HEK293 (cell line): ENCODE data around the gene EMC7.
A peak's percentile ranks its signal among the peaks of the same experiment; 100 is the strongest.
"Not testable (repeated sequence)": the region's sequence is repeated elsewhere in the genome, so short reads cannot be mapped to it uniquely, and the experiment has no call there.

Source experiments
- CTCF ChIA-PET: fragments of 350-600 bp; formaldehyde crosslinking; extraction: SDS; loops from one replicate; lab custom pipeline; 2021; ENCODE audit warnings: antibody characterized with exemption; lab: Yijun Ruan, JAX
- POLR2A ChIA-PET: fragments of 300-600 bp; formaldehyde crosslinking; extraction: SDS; loops from one replicate; lab custom pipeline; 2020; ENCODE audit warnings: antibody characterized with exemption, inconsistent platforms; lab: Yijun Ruan, JAX
- H3K27ac ChIP-seq: fragments of 200-500 bp; sonication (Bioruptor generic); 2 replicates; pipeline ENCODE4 v1.5.1; 2014; ENCODE audit warnings: low read depth, low read length, control low read depth, inconsistent platforms; ENCODE audit errors: extremely low read depth
- H3K36me3 ChIP-seq, 2 experiments: fragments of 200-500 bp in 1 of 2; sonication (Bioruptor generic) in 1 of 2; 1 replicate in 1 of 2; 2 replicates in 1 of 2; pipeline ENCODE4 v1.5.1; 2014 to 2017; ENCODE audit warnings: inconsistent platforms in 2 of 2, low read length in 2 of 2; ENCODE audit not compliant: control insufficient read depth in 2 of 2, insufficient read depth in 1 of 2
- H3K4me1 ChIP-seq: fragments of 200-500 bp; sonication (Bioruptor generic); 2 replicates; pipeline ENCODE4 v1.5.1; 2014; ENCODE audit warnings: mild to moderate bottlenecking, low read length, inconsistent platforms; ENCODE audit not compliant: control insufficient read depth, insufficient read depth
- H3K4me3 ChIP-seq: 2 replicates; pipeline ENCODE4 v1.5.1; 2011; ENCODE audit warnings: low read depth, mild to moderate bottlenecking, control low read depth, low read length, moderate library complexity
- H3K9me3 ChIP-seq: fragments of 200-500 bp; sonication (Bioruptor generic); 2 replicates; pipeline ENCODE4 v1.5.1; 2014; ENCODE audit warnings: low read depth, low read length, inconsistent platforms; ENCODE audit not compliant: control insufficient read depth, insufficient read depth
- BCL11B ChIP-seq: fragments of 450-650 bp; formaldehyde crosslinking; IDR thresholded peaks from 2 replicates; pipeline ENCODE4 v1.5.1; 2016; ENCODE audit warnings: low read depth, missing biosample characterization, missing genetic modification characterization
- BCL6B ChIP-seq: fragments of 450-650 bp; formaldehyde crosslinking; IDR thresholded peaks from 2 replicates; pipeline ENCODE4 v1.5.1; 2017; ENCODE audit warnings: missing biosample characterization, missing genetic modification characterization
- ELK4 ChIP-seq: IDR thresholded peaks from 2 replicates; pipeline ENCODE4 v1.6.1; 2011; ENCODE audit warnings: mild to moderate bottlenecking, low read depth, low read length, borderline replicate concordance
- GLIS2 ChIP-seq: fragments of 450-650 bp; formaldehyde crosslinking; IDR thresholded peaks from 2 replicates; pipeline ENCODE4 v1.5.1; 2016; ENCODE audit warnings: missing biosample characterization, missing genetic modification characterization
- HOXA7 ChIP-seq: sonication (generic); formaldehyde crosslinking; IDR thresholded peaks from 2 replicates; pipeline ENCODE4 v1.8.1; 2022; ENCODE audit warnings: missing genetic modification reagents, borderline replicate concordance
- HOXD13 ChIP-seq: sonication (generic); formaldehyde crosslinking; IDR thresholded peaks from 2 replicates; pipeline ENCODE4 v1.8.0; 2022; ENCODE audit warnings: missing genetic modification reagents, borderline replicate concordance
- KLF16 ChIP-seq: fragments of 450-650 bp; formaldehyde crosslinking; IDR thresholded peaks from 2 replicates; pipeline ENCODE4 v1.5.1; 2017; ENCODE audit warnings: missing biosample characterization, missing genetic modification characterization
- REPIN1 ChIP-seq: fragments of 450-650 bp; formaldehyde crosslinking; IDR thresholded peaks from 2 replicates; pipeline ENCODE4 v1.5.1; 2017; ENCODE audit warnings: missing biosample characterization, missing genetic modification characterization, low read depth
- SETDB1 ChIP-seq: IDR thresholded peaks from one replicate; pipeline ENCODE4 v1.6.1; 2017; ENCODE audit warnings: mild to moderate bottlenecking, low read length, moderate library complexity, mixed read lengths; ENCODE audit not compliant: insufficient read length
- WT1 ChIP-seq: fragments of 450-650 bp; formaldehyde crosslinking; IDR thresholded peaks from 2 replicates; pipeline ENCODE4 v1.5.1; 2016; ENCODE audit warnings: missing biosample characterization, missing genetic modification characterization
- ZNF138 ChIP-seq: fragments of 450-650 bp; formaldehyde crosslinking; IDR thresholded peaks from 2 replicates; pipeline ENCODE4 v1.5.1; 2016; ENCODE audit warnings: missing biosample characterization, missing genetic modification characterization, borderline replicate concordance
- ZNF146 ChIP-seq: fragments of 450-650 bp; formaldehyde crosslinking; IDR thresholded peaks from 2 replicates; pipeline ENCODE4 v1.5.1; 2016; ENCODE audit warnings: missing biosample characterization, missing genetic modification characterization
- ZNF211 ChIP-seq: fragments of 450-650 bp; formaldehyde crosslinking; IDR thresholded peaks from 2 replicates; pipeline ENCODE4 v1.5.1; 2016; ENCODE audit warnings: low read depth, missing biosample characterization, missing genetic modification characterization
- ZNF341 ChIP-seq: fragments of 450-650 bp; formaldehyde crosslinking; IDR thresholded peaks from 2 replicates; pipeline ENCODE4; 2016; ENCODE audit warnings: low read depth, missing biosample characterization, missing genetic modification characterization
- ZNF501 ChIP-seq: fragments of 450-650 bp; formaldehyde crosslinking; IDR thresholded peaks from 2 replicates; pipeline ENCODE4 v1.5.1; 2016; ENCODE audit warnings: missing biosample characterization, missing genetic modification characterization
- ZNF529 ChIP-seq: fragments of 450-650 bp; formaldehyde crosslinking; IDR thresholded peaks from 2 replicates; pipeline ENCODE4 v1.5.1; 2017; ENCODE audit warnings: missing genetic modification characterization, missing biosample characterization; ENCODE audit not compliant: insufficient replicate concordance
- ZNF658 ChIP-seq: fragments of 450-650 bp; formaldehyde crosslinking; IDR thresholded peaks from 2 replicates; pipeline ENCODE4; 2016; ENCODE audit warnings: missing biosample characterization, missing genetic modification characterization
- ZNF664 ChIP-seq: fragments of 450-650 bp; formaldehyde crosslinking; IDR thresholded peaks from 2 replicates; pipeline ENCODE4 v1.5.1; 2016; ENCODE audit warnings: missing biosample characterization, missing genetic modification characterization
- ZNF843 ChIP-seq: fragments of 450-650 bp; formaldehyde crosslinking; IDR thresholded peaks from 2 replicates; pipeline ENCODE4 v1.5.1; 2016; ENCODE audit warnings: missing biosample characterization, missing genetic modification characterization
- TF ChIP-seq, protein P1 (sequence below): fragments of 450-650 bp; formaldehyde crosslinking; IDR thresholded peaks from 2 replicates; pipeline ENCODE4 v1.5.1; 2017; ENCODE audit warnings: missing biosample characterization, missing genetic modification characterization
- TF ChIP-seq, protein P2 (sequence below): sonication (generic); formaldehyde crosslinking; IDR thresholded peaks from 2 replicates; pipeline ENCODE4 v1.8.1; 2022; ENCODE audit warnings: mild to moderate bottlenecking, moderate library complexity, missing genetic modification reagents
- TF ChIP-seq, protein P3 (sequence below): fragments of 450-650 bp; formaldehyde crosslinking; IDR thresholded peaks from 2 replicates; pipeline ENCODE4 v1.5.1; 2016; ENCODE audit warnings: missing biosample characterization, missing genetic modification characterization

EMC7 gene

GRCh38 chr15:34055868-34056595, 45.6 kb downstream of the EMC7 start (continued):
- TF ChIP-seq, protein P1, sequence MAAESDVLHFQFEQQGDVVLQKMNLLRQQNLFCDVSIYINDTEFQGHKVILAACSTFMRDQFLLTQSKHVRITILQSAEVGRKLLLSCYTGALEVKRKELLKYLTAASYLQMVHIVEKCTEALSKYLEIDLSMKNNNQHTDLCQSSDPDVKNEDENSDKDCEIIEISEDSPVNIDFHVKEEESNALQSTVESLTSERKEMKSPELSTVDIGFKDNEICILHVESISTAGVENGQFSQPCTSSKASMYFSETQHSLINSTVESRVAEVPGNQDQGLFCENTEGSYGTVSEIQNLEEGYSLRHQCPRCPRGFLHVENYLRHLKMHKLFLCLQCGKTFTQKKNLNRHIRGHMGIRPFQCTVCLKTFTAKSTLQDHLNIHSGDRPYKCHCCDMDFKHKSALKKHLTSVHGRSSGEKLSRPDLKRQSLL, result no peak
- TF ChIP-seq BCL6B (tag by site-specific recombination) (no peak), HOXD13 (CRISPR knock-in tag) (no peak)

DNA sequence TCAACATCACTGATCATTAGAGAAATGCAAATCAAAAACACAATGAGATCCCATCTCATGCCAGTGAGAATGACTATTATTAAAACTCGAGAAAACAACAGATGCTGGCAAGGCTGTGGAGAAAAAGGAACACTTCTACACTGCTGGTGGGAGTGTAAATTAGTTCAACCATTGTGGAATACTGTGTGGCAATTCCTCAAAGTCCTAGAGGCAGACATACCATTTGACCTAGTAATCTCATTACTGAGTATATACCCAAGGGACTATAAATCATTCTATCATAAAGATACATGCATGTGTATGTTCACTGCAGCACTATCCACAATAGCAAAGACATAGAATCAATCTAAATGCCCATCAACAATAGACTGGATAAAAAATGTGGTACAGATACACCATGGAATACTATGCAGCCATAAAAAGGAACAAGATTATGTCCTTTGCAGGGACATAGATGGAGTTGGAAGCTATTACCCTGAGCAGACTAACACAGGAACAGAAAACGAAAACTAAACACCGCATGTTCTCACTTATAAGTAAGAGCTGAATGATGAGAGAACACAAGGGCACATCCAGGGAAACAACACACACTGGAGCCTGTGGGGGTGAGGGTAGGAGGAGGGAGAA, 47.5 kb downstream of the EMC7 start:
- ChIA-PET CTCF (no interaction called here), POLR2A (no interaction called here)
- no peaks in the 10 kb centered on the region for H3K4me1 ChIP-seq
- H3K9me3 ChIP-seq, result no peaks in the 10 kb centered on the region
- H3K36me3 ChIP-seq, result no peaks in the 10 kb centered on the region
- no peak overlapping the region for H3K4me3 ChIP-seq
- no peak for TF ChIP-seq ZNF664 (tag by site-specific recombination)
- TF ChIP-seq ZNF843 (tag by site-specific recombination), result no peak
- no peak for TF ChIP-seq ZNF211 (tag by site-specific recombination)
- no peak for TF ChIP-seq REPIN1 (tag by site-specific recombination)
- TF ChIP-seq ZNF146 (tag by site-specific recombination), result peak; percentile 65
- no peak overlapping the region for H3K27ac ChIP-seq

GRCh38 chr15:34050385-34050784, 51.3 kb downstream of the EMC7 start:
- CTCF ChIA-PET, H3K9me3 ChIP-seq: not testable (repeated sequence)
- TF ChIP-seq SETDB1, result peak; percentile 67
- peak; percentile 89 for TF ChIP-seq ZNF529 (tag by site-specific recombination)
- TF ChIP-seq, all 188 proteins: peak for 2; not testable (repeated sequence) for 186
- POLR2A ChIA-PET, H3K4me1 ChIP-seq, H3K27ac ChIP-seq, H3K4me3 ChIP-seq, H3K36me3 ChIP-seq: not testable (repeated sequence)

DNA sequence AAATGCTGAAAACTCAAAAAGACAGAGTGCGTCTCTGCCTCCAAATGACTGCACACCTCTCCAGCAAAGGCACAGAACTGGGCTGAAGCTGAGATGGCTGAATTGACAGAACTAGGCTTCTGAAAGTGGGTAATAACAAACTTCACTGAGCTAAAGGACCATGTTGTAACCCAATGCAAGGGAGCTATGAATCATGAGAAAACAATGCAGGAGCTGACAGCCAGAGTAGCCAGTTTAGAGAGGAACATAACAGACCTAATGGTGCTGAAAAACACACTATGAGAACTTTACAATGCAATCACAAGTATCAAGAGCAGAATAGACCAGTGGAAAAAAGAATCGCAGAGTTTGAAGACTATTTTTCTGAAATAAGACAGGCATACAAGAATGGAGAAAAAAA, 52.5 kb downstream of the EMC7 start:
- H3K27ac ChIP-seq, result no peak overlapping the region
- H3K4me1 ChIP-seq, result no peaks in the 10 kb centered on the region
- no peaks in the 10 kb centered on the region for H3K36me3 ChIP-seq
- no peak overlapping the region for H3K4me3 ChIP-seq
- ChIA-PET POLR2A (no interaction called here), CTCF (no interaction called here)
- H3K9me3 ChIP-seq, result no peaks in the 10 kb centered on the region
- TF ChIP-seq ZNF658 (no peak), ZNF664 (tag by site-specific recombination) (no peak), HOXA7 (CRISPR knock-in tag) (no peak), GLIS2 (no peak), KLF16 (tag by site-specific recombination) (no peak), ZNF138 (tag by site-specific recombination) (no peak), WT1 (tag by site-specific recombination) (no peak), ZNF341 (no peak), BCL11B (tag by site-specific recombination) (no peak), ZNF501 (tag by site-specific recombination) (no peak), ELK4 (no peak)
- TF ChIP-seq, protein P2, sequence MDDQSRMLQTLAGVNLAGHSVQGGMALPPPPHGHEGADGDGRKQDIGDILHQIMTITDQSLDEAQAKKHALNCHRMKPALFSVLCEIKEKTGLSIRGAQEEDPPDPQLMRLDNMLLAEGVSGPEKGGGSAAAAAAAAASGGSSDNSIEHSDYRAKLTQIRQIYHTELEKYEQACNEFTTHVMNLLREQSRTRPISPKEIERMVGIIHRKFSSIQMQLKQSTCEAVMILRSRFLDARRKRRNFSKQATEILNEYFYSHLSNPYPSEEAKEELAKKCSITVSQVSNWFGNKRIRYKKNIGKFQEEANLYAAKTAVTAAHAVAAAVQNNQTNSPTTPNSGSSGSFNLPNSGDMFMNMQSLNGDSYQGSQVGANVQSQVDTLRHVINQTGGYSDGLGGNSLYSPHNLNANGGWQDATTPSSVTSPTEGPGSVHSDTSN (CRISPR knock-in tag), result no peak
- TF ChIP-seq, protein P3, sequence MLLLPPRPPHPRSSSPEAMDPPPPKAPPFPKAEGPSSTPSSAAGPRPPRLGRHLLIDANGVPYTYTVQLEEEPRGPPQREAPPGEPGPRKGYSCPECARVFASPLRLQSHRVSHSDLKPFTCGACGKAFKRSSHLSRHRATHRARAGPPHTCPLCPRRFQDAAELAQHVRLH (tag by site-specific recombination), result no peak
- TF ChIP-seq, protein P1, result no peak
